Astrocyte (in vitro differentiated cells and primary cell): ENCODE results near the gene ZNF277. TPM values are rescaled to one million over a fixed set of nuclear protein-coding genes. Genes with fewer than 3 reads are reported as not detected.

ENCODE experiments used
- DNase-seq: peaks from one replicate; pipeline ENCODE4 v3.0.0-alpha.2; 2010; ENCODE audit warnings: low read depth
- FAIRE-seq: peaks from 2 replicates; lab custom pipeline; 2011; peaks lifted over from hg19 to GRCh38; lab: Jason Lieb, UNC
- H2AFZ ChIP-seq: 2 replicates; pipeline ENCODE4 v1.6.0; 2012; ENCODE audit warnings: low read depth, low read length, inconsistent platforms
- H3K27ac ChIP-seq: 2 replicates; pipeline ENCODE4 v1.5.1; 2011; ENCODE audit warnings: low read depth, low read length, inconsistent platforms
- H3K27me3 ChIP-seq: 2 replicates; pipeline ENCODE4 v1.6.0; 2011; ENCODE audit warnings: low read length, inconsistent platforms; ENCODE audit not compliant: insufficient read depth
- H3K36me3 ChIP-seq: 2 replicates; pipeline ENCODE4 v1.5.1; 2011; ENCODE audit warnings: low read length, inconsistent platforms; ENCODE audit not compliant: insufficient read depth
- H3K4me1 ChIP-seq: 2 replicates; pipeline ENCODE4 v1.5.1; 2011; ENCODE audit warnings: low read length, inconsistent platforms; ENCODE audit not compliant: insufficient read depth
- H3K4me2 ChIP-seq: 2 replicates; pipeline ENCODE4 v1.6.0; 2012; ENCODE audit warnings: low read length, inconsistent platforms
- H3K4me3 ChIP-seq: 2 replicates; pipeline ENCODE4 v1.5.1; 2011; ENCODE audit warnings: low read depth, mild to moderate bottlenecking, low read length, inconsistent platforms; ENCODE audit not compliant: insufficient read depth
- H3K79me2 ChIP-seq: 2 replicates; pipeline ENCODE4 v1.6.0; 2012; ENCODE audit warnings: mild to moderate bottlenecking, low read length, inconsistent platforms; ENCODE audit not compliant: insufficient read depth
- H3K9ac ChIP-seq: 2 replicates; pipeline ENCODE4 v1.6.0; 2012; ENCODE audit warnings: mild to moderate bottlenecking, low read length, inconsistent platforms
- H3K9me3 ChIP-seq: 2 replicates; pipeline ENCODE4 v1.5.1; 2012; ENCODE audit warnings: low read depth, mild to moderate bottlenecking, low read length, inconsistent platforms; ENCODE audit not compliant: insufficient read depth
- H4K20me1 ChIP-seq: 2 replicates; pipeline ENCODE4 v1.6.0; 2012; ENCODE audit warnings: low read length, inconsistent platforms; ENCODE audit not compliant: insufficient read depth
- H3K27ac Mint-ChIP-seq: one replicate; pipeline ENCODE4 v1.8.0; 2021; ENCODE audit warnings: mild to moderate bottlenecking, mixed read lengths; ENCODE audit not compliant: unreplicated experiment
- H3K27me3 Mint-ChIP-seq: one replicate; pipeline ENCODE4 v1.8.0; 2021; ENCODE audit warnings: low read depth, mixed read lengths; ENCODE audit not compliant: unreplicated experiment
- H3K36me3 Mint-ChIP-seq: one replicate; pipeline ENCODE4 v1.8.0; 2021; ENCODE audit warnings: low read depth, mixed read lengths; ENCODE audit not compliant: unreplicated experiment
- H3K4me1 Mint-ChIP-seq: one replicate; pipeline ENCODE4 v1.8.0; 2021; ENCODE audit warnings: low read depth, mixed read lengths; ENCODE audit not compliant: unreplicated experiment
- H3K4me3 Mint-ChIP-seq: one replicate; pipeline ENCODE4 v1.8.0; 2021; ENCODE audit warnings: mild to moderate bottlenecking, moderate library complexity, mixed read lengths; ENCODE audit not compliant: unreplicated experiment
- H3K9me3 Mint-ChIP-seq: one replicate; pipeline ENCODE4 v1.8.0; 2021; ENCODE audit warnings: mild to moderate bottlenecking, mixed read lengths; ENCODE audit not compliant: unreplicated experiment
- CTCF ChIP-seq: IDR thresholded peaks from 2 replicates; pipeline ENCODE4 v1.5.1; 2011; ENCODE audit warnings: low read depth, mild to moderate bottlenecking, inconsistent platforms, low read length, moderate library complexity; ENCODE audit not compliant: insufficient read depth
- EZH2 ChIP-seq: IDR thresholded peaks from 2 replicates; pipeline ENCODE4 v1.6.1; 2012; ENCODE audit warnings: mild to moderate bottlenecking, low read length, inconsistent platforms; ENCODE audit not compliant: insufficient read depth
- total RNA-seq: library from RNA; stranded (reverse); gene quantifications from 2 replicates; pipeline ENCODE4 v1.2.1, GENCODE V29; 2021

ZNF277 gene
- total RNA-seq, 1 donor from 2014 or later, result 23.0 TPM

DNA sequence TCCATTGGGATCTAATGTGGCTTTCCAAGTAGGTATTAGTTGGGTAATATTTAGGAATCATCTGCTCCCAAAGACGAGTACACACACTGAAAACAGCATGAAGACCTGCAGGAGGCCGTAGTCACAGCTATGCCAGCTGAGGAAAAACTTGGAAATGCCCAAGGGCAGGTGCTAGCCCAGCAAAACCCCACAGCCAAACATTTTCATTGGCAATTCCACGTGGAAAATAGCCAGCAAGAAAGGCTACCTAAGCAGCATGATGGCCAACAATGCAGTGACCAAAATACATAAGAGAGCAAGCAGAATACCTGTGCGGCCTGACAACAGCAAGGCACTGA is 33.0 kb upstream of the ZNF277 start:
- no peak overlapping the region for H3K4me2 ChIP-seq
- H3K27me3 Mint-ChIP-seq, result no peaks in the 10 kb centered on the region
- no peak overlapping the region for H3K27ac ChIP-seq
- H3K4me1 Mint-ChIP-seq, result peaks cover 2% of the 10 kb centered on the region
- H4K20me1 ChIP-seq, result no peaks in the 10 kb centered on the region
- FAIRE-seq (no peak), DNase-seq (no peak)
- no peak overlapping the region for H3K4me3 ChIP-seq
- H3K36me3 Mint-ChIP-seq, result no peaks in the 10 kb centered on the region
- no peaks in the 10 kb centered on the region for H3K9me3 Mint-ChIP-seq
- H3K9ac ChIP-seq, result no peak overlapping the region
- no peaks in the 10 kb centered on the region for H3K27me3 ChIP-seq
- no peak overlapping the region for H2AFZ ChIP-seq
- H3K4me1 ChIP-seq, result no peaks in the 10 kb centered on the region
- peaks cover 4% of the 10 kb centered on the region for H3K79me2 ChIP-seq
- H3K36me3 ChIP-seq, result no peaks in the 10 kb centered on the region
- no peak for TF ChIP-seq CTCF
- TF ChIP-seq EZH2, result no peak
- H3K27ac Mint-ChIP-seq, result no peak overlapping the region
- no peaks in the 10 kb centered on the region for H3K9me3 ChIP-seq
- no peak overlapping the region for H3K4me3 Mint-ChIP-seq

DNA sequence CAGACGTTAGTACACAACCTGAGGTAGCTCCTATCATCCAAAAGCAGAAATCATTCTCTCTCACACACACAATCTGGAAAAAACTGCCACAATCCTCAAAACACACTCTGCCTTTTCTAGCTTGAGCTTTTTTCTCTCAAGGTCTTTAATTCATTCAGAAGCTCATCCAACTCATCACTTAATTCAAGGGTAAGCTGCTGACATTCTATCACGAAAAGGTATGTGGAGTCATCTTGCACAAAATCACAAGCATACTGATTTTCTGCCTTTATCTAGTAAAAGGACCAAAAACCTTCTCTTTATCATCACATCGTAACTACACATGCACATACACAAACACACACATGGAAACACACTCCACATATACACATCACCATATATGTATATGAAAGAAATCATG is 32.3 kb upstream of the ZNF277 start:
- Mint-ChIP-seq H3K27ac (no peak overlapping the region), H3K27me3 (no peaks in the 10 kb centered on the region), H3K9me3 (no peaks in the 10 kb centered on the region), H3K4me1 (peaks cover 3% of the 10 kb centered on the region), H3K36me3 (no peaks in the 10 kb centered on the region), H3K4me3 (no peak overlapping the region)
- DNase-seq, result no peak
- Histone ChIP-seq H4K20me1 (no peaks in the 10 kb centered on the region), H3K79me2 (peaks cover 4% of the 10 kb centered on the region), H3K27ac (no peak overlapping the region), H2AFZ (no peak overlapping the region), H3K9ac (no peak overlapping the region), H3K4me3 (no peak overlapping the region), H3K4me2 (no peak overlapping the region), H3K36me3 (no peaks in the 10 kb centered on the region), H3K27me3 (no peaks in the 10 kb centered on the region), H3K9me3 (no peaks in the 10 kb centered on the region), H3K4me1 (no peaks in the 10 kb centered on the region)
- FAIRE-seq, result no peak
- TF ChIP-seq EZH2 (no peak), CTCF (no peak)

DNA sequence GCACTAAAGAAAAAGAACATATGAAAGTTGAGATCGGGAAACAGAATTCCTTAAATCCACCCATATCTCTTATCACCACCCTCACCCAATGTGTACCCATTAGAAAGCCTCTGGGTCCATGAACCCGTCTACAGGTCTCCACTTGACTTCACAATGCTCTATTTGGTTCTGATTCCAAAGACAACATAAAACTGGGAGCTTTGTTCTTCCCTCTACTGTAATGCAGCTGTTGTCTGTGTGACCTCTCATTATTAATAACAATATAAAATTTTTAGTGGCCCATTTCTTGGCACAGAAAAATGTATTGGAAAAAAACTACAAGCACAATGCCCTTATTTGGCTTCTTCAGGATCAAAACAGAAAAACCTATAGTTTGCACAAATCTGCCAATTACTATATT is 30.3 kb upstream of the ZNF277 start:
- Histone ChIP-seq H3K4me2 (no peak overlapping the region), H2AFZ (no peak overlapping the region), H3K9me3 (no peaks in the 10 kb centered on the region), H3K79me2 (peaks cover 7% of the 10 kb centered on the region), H3K36me3 (no peaks in the 10 kb centered on the region), H3K27me3 (no peaks in the 10 kb centered on the region), H3K27ac (no peak overlapping the region), H3K4me3 (no peak overlapping the region), H3K4me1 (no peaks in the 10 kb centered on the region), H3K9ac (no peak overlapping the region), H4K20me1 (no peaks in the 10 kb centered on the region)
- Mint-ChIP-seq H3K36me3 (no peaks in the 10 kb centered on the region), H3K4me1 (peaks cover 7% of the 10 kb centered on the region), H3K27me3 (no peaks in the 10 kb centered on the region), H3K4me3 (no peak overlapping the region), H3K9me3 (no peaks in the 10 kb centered on the region), H3K27ac (no peak overlapping the region)
- FAIRE-seq (no peak), DNase-seq (no peak)
- TF ChIP-seq CTCF (no peak), EZH2 (no peak)
